Gastrocnemius medialis (tissue), 4 donors: Measurements from ENCODE around the gene PRR18. TPM values are rescaled to one million over a fixed set of nuclear protein-coding genes. Genes with fewer than 3 reads are reported as not detected.

Source experiments
- ATAC-seq, 2 donors: fragments of 150-250 bp; one replicate each; pipeline ENCODE4 v1.9.1; 2016
- DNase-seq, 2 donors: peaks; one replicate each; pipeline ENCODE4 v3.0.0-alpha.2; 2019
- H3K27ac ChIP-seq, 4 donors: fragments of 200-600 bp; sonication (generic); 1 replicate in 1 of 4; 2 replicates in 3 of 4; pipeline ENCODE4 v1.5.1; 2016 to 2018; ENCODE audit warnings: mild to moderate bottlenecking in 2 of 4, moderate library complexity in 1 of 4
- H3K27me3 ChIP-seq, 3 donors: fragments of 200-600 bp; sonication (generic) in 2 of 3; 1 replicate in 1 of 3; 2 replicates in 2 of 3; pipeline versions ENCODE4 v1.5.1 to v1.6.0; 2016 to 2019; ENCODE audit warnings: mild to moderate bottlenecking in 1 of 3, moderate library complexity in 1 of 3
- H3K36me3 ChIP-seq, 2 donors: fragments of 200-600 bp; sonication (generic) in 1 of 2; one replicate each; pipeline ENCODE4 v1.5.1; 2017 to 2018
- H3K4me1 ChIP-seq, 2 donors: fragments of 200-600 bp; sonication (generic) in 1 of 2; one replicate each; pipeline ENCODE4 v1.5.1; 2016 to 2017; ENCODE audit warnings: mild to moderate bottlenecking in 2 of 2
- H3K4me3 ChIP-seq, 4 donors: fragments of 200-600 bp; sonication (generic) in 3 of 4; 1 replicate in 1 of 4; 2 replicates in 3 of 4; pipeline ENCODE4 v1.5.1; 2016 to 2019; ENCODE audit warnings: mild to moderate bottlenecking in 2 of 4
- H3K9me3 ChIP-seq, 3 donors: fragments of 200-600 bp; sonication (generic) in 2 of 3; 1 replicate in 1 of 3; 2 replicates in 2 of 3; pipeline ENCODE4 v1.5.1; 2016 to 2019
- POLR2A ChIP-seq, 2 donors: fragments of 450-650 bp; IDR thresholded peaks; one replicate each; pipeline ENCODE4 v1.6.1; 2017; ENCODE audit warnings: antibody characterized with exemption in 2 of 2, mild to moderate bottlenecking in 2 of 2, moderate library complexity in 2 of 2
- in situ Hi-C, 4 donors: fragments of 200-750 bp; cut with MboI; loops; one replicate each; pipeline versions ENCODE4 v1.15.0 to v1.8.0; 2017; ENCODE audit warnings: low sequenced_read_pairs in 4 of 4
- intact Hi-C: fragments of 100-400 bp; cut with DNase I; formaldehyde crosslinking; loops from one replicate; pipeline ENCODE4 v1.15.1; 2023; ENCODE audit warnings: low total_unique reads
- total RNA-seq, 4 donors: library from RNA; depleted of rRNA; stranded (reverse); fragments of >200 nt; gene quantifications; one replicate each; pipeline versions ENCODE4 v1.1.0 to v1.2.3, GENCODE V29; 2016
- TF ChIP-seq, protein P1 (sequence below), 5 experiments: fragments of 450-650 bp in 3 of 5; fragments of 200-600 bp in 2 of 5; sonication (generic) in 2 of 5; IDR thresholded peaks in 4 of 5; conservative IDR thresholded peaks in 1 of 5; 1 replicate in 4 of 5; 2 replicates in 1 of 5; pipeline ENCODE4 v1.5.1; 2016 to 2019; ENCODE audit warnings: antibody characterized with exemption in 5 of 5, mild to moderate bottlenecking in 3 of 5, moderate library complexity in 3 of 5

The PRR18 gene
- total RNA-seq, 4 donors from 2014 or later, result not detected

DNA sequence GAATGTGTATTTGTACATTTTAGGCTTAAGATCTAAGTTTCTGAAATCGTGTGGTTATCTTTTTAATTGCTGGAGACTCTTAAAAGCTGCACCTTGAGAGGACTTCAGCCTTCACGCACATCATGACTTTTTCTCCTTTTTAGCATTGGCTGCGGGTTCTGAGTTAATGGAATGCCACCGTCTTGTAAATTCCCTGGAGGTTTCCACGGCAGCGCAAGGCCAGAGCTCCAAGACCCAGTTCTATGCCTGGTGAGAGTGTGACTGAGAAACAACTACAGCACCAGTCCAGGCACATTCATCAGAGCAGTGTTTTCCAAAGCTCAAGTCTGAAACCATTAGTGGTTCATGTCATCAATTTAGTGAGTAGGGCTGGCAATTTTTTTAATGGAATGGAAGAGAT is 23.0 kb downstream of the PRR18 start:
- Histone ChIP-seq H3K4me1 (no peaks in the 10 kb centered on the region), H3K27me3 (peaks cover 6% of the 10 kb centered on the region in 3 donors), H3K27ac (no peak overlapping the region), H3K9me3 (no peaks in the 10 kb centered on the region), H3K36me3 (no peaks in the 10 kb centered on the region), H3K4me3 (no peak overlapping the region)
- no peak for ATAC-seq
- intact Hi-C loops, result no loop called here
- TF ChIP-seq, protein P1, sequence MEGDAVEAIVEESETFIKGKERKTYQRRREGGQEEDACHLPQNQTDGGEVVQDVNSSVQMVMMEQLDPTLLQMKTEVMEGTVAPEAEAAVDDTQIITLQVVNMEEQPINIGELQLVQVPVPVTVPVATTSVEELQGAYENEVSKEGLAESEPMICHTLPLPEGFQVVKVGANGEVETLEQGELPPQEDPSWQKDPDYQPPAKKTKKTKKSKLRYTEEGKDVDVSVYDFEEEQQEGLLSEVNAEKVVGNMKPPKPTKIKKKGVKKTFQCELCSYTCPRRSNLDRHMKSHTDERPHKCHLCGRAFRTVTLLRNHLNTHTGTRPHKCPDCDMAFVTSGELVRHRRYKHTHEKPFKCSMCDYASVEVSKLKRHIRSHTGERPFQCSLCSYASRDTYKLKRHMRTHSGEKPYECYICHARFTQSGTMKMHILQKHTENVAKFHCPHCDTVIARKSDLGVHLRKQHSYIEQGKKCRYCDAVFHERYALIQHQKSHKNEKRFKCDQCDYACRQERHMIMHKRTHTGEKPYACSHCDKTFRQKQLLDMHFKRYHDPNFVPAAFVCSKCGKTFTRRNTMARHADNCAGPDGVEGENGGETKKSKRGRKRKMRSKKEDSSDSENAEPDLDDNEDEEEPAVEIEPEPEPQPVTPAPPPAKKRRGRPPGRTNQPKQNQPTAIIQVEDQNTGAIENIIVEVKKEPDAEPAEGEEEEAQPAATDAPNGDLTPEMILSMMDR (IDR thresholded peaks at IDR 0.05 in 4 of 5, conservative IDR thresholded peaks at IDR 0.05 in 1 of 5), result no peak
- no peak for TF ChIP-seq POLR2A (IDR thresholded peaks at IDR 0.05)
- in situ Hi-C loops, result no loop called here
- DNase-seq, result no peak

DNA sequence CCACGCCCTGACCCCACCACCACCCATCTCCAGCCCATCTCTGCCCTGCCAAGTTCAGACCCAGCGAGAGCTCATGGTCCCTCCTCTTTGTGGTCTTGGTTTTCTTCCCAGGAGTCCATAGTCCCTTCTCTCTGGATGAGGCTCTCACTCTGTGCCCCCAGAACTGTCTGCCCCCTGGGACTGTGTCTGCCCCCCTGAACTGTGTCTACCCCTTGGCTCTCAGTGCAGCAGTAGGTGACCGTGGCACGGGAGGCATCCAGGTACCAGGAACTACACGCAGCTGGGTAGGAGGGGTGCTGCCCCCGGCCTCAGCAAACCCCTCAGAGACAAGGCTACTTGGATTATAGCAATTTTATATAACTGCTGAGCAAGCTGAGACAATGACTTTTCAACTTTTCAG is 23.6 kb downstream of the PRR18 start:
- no peaks in the 10 kb centered on the region for H3K36me3 ChIP-seq
- H3K4me3 ChIP-seq, result no peak overlapping the region
- peaks cover 6% of the 10 kb centered on the region in 3 donors for H3K27me3 ChIP-seq
- TF ChIP-seq POLR2A (IDR thresholded peaks at IDR 0.05), result no peak
- TF ChIP-seq, protein P1 (IDR thresholded peaks at IDR 0.05 in 4 of 5, conservative IDR thresholded peaks at IDR 0.05 in 1 of 5), result no peak
- no peak overlapping the region for H3K27ac ChIP-seq
- intact Hi-C loops (no loop called here), in situ Hi-C loops (no loop called here)
- no peak for DNase-seq
- no peaks in the 10 kb centered on the region for H3K9me3 ChIP-seq
- no peaks in the 10 kb centered on the region for H3K4me1 ChIP-seq
- no peak for ATAC-seq

DNA sequence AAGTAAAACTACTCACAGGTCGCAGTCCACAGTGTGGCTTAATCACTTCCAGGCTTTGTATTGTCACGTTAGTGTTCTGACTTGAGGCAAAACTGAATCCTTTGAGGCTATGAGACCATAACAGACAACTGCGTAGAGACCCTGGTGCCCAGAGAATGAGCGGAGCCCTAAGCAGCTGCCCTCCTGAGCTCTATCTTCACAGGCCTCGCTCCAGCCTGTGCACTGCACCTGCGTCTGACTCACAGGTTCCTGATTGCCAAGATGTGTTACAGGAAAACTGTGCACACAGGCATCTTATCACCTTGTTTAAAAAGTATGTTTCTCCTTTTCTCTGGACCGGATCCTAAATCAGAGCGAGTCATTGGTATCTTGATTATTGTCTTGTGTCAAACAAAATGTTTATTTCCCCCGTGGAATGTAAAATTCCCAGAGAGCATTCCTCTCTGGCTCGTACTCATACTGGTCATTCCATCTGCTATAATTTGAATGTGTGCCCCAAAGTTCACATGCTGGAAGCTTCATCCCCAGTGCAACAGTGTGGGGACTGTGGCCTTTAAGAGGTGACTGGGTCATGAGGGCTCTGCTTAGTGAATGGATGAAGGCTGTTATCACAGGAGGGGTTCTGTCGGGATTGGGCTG is 25.7 kb downstream of the PRR18 start:
- Histone ChIP-seq H3K9me3 (no peaks in the 10 kb centered on the region), H3K27ac (no peak overlapping the region), H3K4me3 (no peak overlapping the region), H3K36me3 (no peaks in the 10 kb centered on the region), H3K27me3 (peaks cover 6% of the 10 kb centered on the region in 3 donors), H3K4me1 (no peaks in the 10 kb centered on the region)
- TF ChIP-seq, protein P1 (IDR thresholded peaks at IDR 0.05 in 4 of 5, conservative IDR thresholded peaks at IDR 0.05 in 1 of 5), result no peak
- TF ChIP-seq POLR2A (IDR thresholded peaks at IDR 0.05), result no peak
- in situ Hi-C loops (no loop called here), intact Hi-C loops (no loop called here)
- ATAC-seq, result no peak
- no peak for DNase-seq

DNA sequence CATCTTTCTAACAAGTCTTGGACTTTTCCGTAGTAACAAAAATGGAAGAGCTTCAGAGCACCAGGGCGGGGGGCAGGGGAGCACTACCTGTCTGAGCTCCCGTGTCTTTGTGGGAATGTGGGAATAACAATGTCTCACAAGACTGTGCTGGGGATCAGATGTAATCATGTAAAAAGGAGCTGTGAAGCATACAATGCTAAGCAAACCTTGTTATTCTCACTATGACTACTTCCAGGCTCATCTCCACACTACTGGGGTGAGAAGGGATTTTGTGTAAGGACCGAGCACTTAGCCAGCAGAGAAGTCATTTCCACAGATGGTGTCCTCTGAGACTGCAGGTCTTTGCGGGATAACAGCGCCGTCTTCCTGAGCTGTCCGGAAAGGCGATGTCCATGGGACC is 27.1 kb downstream of the PRR18 start:
- H3K27me3 ChIP-seq, result peaks cover 6% of the 10 kb centered on the region in 3 donors
- H3K36me3 ChIP-seq, result no peaks in the 10 kb centered on the region
- in situ Hi-C loops, result no loop called here
- H3K9me3 ChIP-seq, result no peaks in the 10 kb centered on the region
- no peaks in the 10 kb centered on the region for H3K4me1 ChIP-seq
- no peak overlapping the region for H3K4me3 ChIP-seq
- DNase-seq (no peak), ATAC-seq (no peak)
- intact Hi-C loops, result no loop called here
- TF ChIP-seq, protein P1 (IDR thresholded peaks at IDR 0.05 in 4 of 5, conservative IDR thresholded peaks at IDR 0.05 in 1 of 5), result no peak
- TF ChIP-seq POLR2A (IDR thresholded peaks at IDR 0.05), result no peak
- H3K27ac ChIP-seq, result no peak overlapping the region

DNA sequence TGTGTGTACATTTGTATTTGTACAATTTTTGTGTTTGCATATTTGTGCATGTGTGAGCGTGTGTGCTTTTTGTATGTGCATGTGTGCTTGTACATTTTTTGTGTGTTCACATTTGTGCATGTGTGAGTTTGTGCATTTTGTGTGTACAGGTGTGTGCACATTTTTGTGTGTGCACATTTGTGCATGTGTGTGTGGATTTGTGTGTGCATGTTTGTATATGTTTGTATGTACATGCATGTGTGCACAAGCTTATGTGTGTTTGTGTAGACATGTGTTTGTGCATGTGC is 28.9 kb downstream of the PRR18 start:
- in situ Hi-C loops (loop anchor here in 3 of 4 donors (5.0 to 10.0 kb wide), 2 partner anchors 123 to 125 kb away; no protein-coding TSS in a partner anchor), intact Hi-C loops (loop anchor here (5.0 kb wide), 1 partner anchor 103 kb away; the partner anchor contains the start of gene MPC1)
- Histone ChIP-seq H3K36me3 (no peaks in the 10 kb centered on the region), H3K4me3 (no peak overlapping the region), H3K27me3 (peaks cover 0 to 6% (median 6%) of the 10 kb centered on the region in 3 donors), H3K27ac (no peak overlapping the region), H3K4me1 (no peaks in the 10 kb centered on the region), H3K9me3 (no peaks in the 10 kb centered on the region)
- no peak for TF ChIP-seq POLR2A (IDR thresholded peaks at IDR 0.05)
- TF ChIP-seq, protein P1 (IDR thresholded peaks at IDR 0.05 in 4 of 5, conservative IDR thresholded peaks at IDR 0.05 in 1 of 5), result no peak
- DNase-seq, result no peak
- ATAC-seq, result no peak
